ENCODE results near the gene HOXA13.

HOXA13 gene

DNA sequence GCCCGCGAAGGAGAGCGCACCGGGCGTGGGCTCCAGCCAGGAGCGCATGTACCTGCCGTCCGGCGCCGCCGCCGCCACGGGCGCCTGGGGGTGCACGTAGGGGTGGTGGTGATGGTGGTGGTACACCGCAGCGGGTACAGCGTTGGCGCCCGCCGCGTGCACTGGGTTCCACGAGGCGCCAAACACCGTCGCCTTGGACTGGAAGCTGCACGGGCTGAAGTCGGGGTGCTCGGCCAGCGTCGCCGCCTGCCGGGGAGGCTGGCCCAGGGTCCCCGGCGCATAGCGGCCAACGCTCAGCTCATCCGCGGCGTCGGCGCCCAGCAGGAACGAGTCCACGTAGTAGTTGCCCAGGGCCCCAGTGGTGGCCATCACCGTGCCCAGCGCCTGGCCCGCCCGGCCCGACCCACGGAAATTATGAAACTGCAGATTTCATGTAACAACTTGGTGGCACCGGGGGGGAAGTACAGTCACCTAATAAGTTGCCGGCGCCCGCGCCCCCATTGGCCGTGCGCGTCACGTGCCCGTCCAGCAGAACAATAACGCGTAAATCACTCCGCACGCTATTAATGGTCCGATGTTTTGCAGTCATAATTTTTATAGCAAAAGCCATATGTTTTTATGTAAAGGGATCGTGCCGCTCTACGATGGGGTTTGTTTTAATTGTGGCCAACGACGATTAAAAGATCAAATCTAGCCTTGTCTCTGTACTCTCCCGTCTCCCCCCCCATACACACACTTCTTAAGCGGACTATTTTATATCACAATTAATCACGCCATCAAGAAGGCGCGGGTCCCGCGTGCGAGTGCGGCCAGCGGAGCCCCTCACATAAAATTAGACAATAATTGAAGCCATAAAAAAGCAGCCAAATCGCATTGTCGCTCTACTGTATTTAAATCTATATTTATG is 34.5 kb downstream of the HOXA13 start, which contains the start of gene HOXA9 (continued):
- TF ChIP-seq, protein P1, sequence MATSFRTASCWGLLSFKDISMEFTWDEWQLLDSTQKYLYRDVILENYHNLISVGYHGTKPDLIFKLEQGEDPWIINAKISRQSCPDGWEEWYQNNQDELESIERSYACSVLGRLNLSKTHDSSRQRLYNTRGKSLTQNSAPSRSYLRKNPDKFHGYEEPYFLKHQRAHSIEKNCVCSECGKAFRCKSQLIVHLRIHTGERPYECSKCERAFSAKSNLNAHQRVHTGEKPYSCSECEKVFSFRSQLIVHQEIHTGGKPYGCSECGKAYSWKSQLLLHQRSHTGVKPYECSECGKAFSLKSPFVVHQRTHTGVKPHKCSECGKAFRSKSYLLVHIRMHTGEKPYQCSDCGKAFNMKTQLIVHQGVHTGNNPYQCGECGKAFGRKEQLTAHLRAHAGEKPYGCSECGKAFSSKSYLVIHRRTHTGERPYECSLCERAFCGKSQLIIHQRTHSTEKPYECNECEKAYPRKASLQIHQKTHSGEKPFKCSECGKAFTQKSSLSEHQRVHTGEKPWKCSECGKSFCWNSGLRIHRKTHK (tag by site-specific recombination; IDR thresholded peaks at IDR 0.05), result no peak
- TF ChIP-seq ZNF362 (tag by site-specific recombination; IDR thresholded peaks at IDR 0.05) (peak; percentile 75), ZNF571 (tag by site-specific recombination; IDR thresholded peaks at IDR 0.05) (no peak), ZNF404 (tag by site-specific recombination; IDR thresholded peaks at IDR 0.05) (no peak), ZNF426 (tag by site-specific recombination; IDR thresholded peaks at IDR 0.05) (peak; percentile 9; the same call in 1 of the 2 replicates), ZNF302 (tag by site-specific recombination; IDR thresholded peaks at IDR 0.05; ENCODE audit: low read depth) (peak; percentile 76; the same call in 1 of the 2 replicates), AEBP2 (tag by site-specific recombination; IDR thresholded peaks at IDR 0.05; ENCODE audit: borderline replicate concordance) (peak; percentile 10; the same call in 1 of the 2 replicates), YY1 (tag by site-specific recombination; IDR thresholded peaks at IDR 0.05) (no peak; the same call in none of the 2 replicates), ZBTB21 (tag by site-specific recombination; IDR thresholded peaks at IDR 0.05) (peak; percentile 64), ZNF560 (tag by site-specific recombination; IDR thresholded peaks at IDR 0.05; ENCODE audit: borderline replicate concordance) (no peak), ZNF132 (tag by site-specific recombination; IDR thresholded peaks at IDR 0.05; ENCODE audit: borderline replicate concordance) (no peak), ZNF449 (tag by site-specific recombination; IDR thresholded peaks at IDR 0.05) (peak; percentile 83), ZNF416 (tag by site-specific recombination; IDR thresholded peaks at IDR 0.05) (no peak), ZNF561 (tag by site-specific recombination; IDR thresholded peaks at IDR 0.05; ENCODE audit: borderline replicate concordance) (peak; percentile 90), WT1 (tag by site-specific recombination; IDR thresholded peaks at IDR 0.05) (peak; percentile 98), ZNF521 (tag by site-specific recombination; IDR thresholded peaks at IDR 0.05) (no peak), KLF9 (tag by site-specific recombination; IDR thresholded peaks at IDR 0.05; ENCODE audit: low read depth) (0 out of 2 replicates have a peak, but pooled peaks have one; percentile 14), ZNF433 (tag by site-specific recombination; IDR thresholded peaks at IDR 0.05; ENCODE audit: low read depth) (no peak), ZNF146 (tag by site-specific recombination; IDR thresholded peaks at IDR 0.05) (peak; percentile 81), ZNF2 (tag by site-specific recombination; IDR thresholded peaks at IDR 0.05) (0 out of 2 replicates have a peak, but pooled peaks have one; percentile 64), ZNF501 (tag by site-specific recombination; IDR thresholded peaks at IDR 0.05) (peak; percentile 89), ZNF510 (tag by site-specific recombination; IDR thresholded peaks at IDR 0.05; ENCODE audit: insufficient replicate concordance) (no peak), ZNF830 (tag by site-specific recombination; IDR thresholded peaks at IDR 0.05; ENCODE audit: low read depth) (no peak), YY2 (tag by site-specific recombination; IDR thresholded peaks at IDR 0.05) (no peak; the same call in 1 of the 2 replicates)
- TF ChIP-seq, protein P2, sequence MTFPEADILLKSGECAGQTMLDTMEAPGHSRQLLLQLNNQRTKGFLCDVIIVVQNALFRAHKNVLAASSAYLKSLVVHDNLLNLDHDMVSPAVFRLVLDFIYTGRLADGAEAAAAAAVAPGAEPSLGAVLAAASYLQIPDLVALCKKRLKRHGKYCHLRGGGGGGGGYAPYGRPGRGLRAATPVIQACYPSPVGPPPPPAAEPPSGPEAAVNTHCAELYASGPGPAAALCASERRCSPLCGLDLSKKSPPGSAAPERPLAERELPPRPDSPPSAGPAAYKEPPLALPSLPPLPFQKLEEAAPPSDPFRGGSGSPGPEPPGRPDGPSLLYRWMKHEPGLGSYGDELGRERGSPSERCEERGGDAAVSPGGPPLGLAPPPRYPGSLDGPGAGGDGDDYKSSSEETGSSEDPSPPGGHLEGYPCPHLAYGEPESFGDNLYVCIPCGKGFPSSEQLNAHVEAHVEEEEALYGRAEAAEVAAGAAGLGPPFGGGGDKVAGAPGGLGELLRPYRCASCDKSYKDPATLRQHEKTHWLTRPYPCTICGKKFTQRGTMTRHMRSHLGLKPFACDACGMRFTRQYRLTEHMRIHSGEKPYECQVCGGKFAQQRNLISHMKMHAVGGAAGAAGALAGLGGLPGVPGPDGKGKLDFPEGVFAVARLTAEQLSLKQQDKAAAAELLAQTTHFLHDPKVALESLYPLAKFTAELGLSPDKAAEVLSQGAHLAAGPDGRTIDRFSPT (tag by site-specific recombination; IDR thresholded peaks at IDR 0.05), result peak; percentile 84
- TF ChIP-seq, protein P3, sequence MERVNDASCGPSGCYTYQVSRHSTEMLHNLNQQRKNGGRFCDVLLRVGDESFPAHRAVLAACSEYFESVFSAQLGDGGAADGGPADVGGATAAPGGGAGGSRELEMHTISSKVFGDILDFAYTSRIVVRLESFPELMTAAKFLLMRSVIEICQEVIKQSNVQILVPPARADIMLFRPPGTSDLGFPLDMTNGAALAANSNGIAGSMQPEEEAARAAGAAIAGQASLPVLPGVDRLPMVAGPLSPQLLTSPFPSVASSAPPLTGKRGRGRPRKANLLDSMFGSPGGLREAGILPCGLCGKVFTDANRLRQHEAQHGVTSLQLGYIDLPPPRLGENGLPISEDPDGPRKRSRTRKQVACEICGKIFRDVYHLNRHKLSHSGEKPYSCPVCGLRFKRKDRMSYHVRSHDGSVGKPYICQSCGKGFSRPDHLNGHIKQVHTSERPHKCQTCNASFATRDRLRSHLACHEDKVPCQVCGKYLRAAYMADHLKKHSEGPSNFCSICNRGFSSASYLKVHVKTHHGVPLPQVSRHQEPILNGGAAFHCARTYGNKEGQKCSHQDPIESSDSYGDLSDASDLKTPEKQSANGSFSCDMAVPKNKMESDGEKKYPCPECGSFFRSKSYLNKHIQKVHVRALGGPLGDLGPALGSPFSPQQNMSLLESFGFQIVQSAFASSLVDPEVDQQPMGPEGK (tag by site-specific recombination; IDR thresholded peaks at IDR 0.05), result peak; percentile 97
- TF ChIP-seq, protein P4, sequence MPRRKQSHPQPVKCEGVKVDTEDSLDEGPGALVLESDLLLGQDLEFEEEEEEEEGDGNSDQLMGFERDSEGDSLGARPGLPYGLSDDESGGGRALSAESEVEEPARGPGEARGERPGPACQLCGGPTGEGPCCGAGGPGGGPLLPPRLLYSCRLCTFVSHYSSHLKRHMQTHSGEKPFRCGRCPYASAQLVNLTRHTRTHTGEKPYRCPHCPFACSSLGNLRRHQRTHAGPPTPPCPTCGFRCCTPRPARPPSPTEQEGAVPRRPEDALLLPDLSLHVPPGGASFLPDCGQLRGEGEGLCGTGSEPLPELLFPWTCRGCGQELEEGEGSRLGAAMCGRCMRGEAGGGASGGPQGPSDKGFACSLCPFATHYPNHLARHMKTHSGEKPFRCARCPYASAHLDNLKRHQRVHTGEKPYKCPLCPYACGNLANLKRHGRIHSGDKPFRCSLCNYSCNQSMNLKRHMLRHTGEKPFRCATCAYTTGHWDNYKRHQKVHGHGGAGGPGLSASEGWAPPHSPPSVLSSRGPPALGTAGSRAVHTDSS (tag by site-specific recombination; IDR thresholded peaks at IDR 0.05), result peak; percentile 47; the same call in 1 of the 2 replicates
